Stimulated activated CD4-positive, alpha-beta T cell treated with anti-CD3 and anti-CD28 coated beads, TNF-alpha, amount 100 ng/mL, for 48 hours (primary cell): ENCODE measurements around the gene EEPD1.
"Not testable (repeated sequence)": the region's sequence is repeated elsewhere in the genome, so short reads cannot be mapped to it uniquely, and the experiment has no call there.

ENCODE experiments used
- DNase-seq, 3 donors: peaks; one replicate each; pipeline ENCODE4 v3.0.0-alpha.2; 2020; ENCODE audit warnings: low read depth in 3 of 3

EEPD1 gene

GRCh38 chr7:36317276-36317675 is 164.2 kb downstream of the EEPD1 start:
- DNase-seq, result no peak

- DNase-seq, result no peak
Observed at GRCh38 chr7:36318116-36318515, 165.1 kb downstream of the EEPD1 start.

- not testable (repeated sequence) for DNase-seq
Observed at GRCh38 chr7:36321284-36321683, 168.2 kb downstream of the EEPD1 start.

- DNase-seq, result no peak
Observed at GRCh38 chr7:36336390-36336789, 183.3 kb downstream of the EEPD1 start.

GRCh38 chr7:36338256-36338655 is 185.2 kb downstream of the EEPD1 start:
- DNase-seq, result no peak

- no peak for DNase-seq
Observed at GRCh38 chr7:36343548-36343947, 190.5 kb downstream of the EEPD1 start.

- no peak for DNase-seq
Observed at GRCh38 chr7:36344622-36345021, 191.6 kb downstream of the EEPD1 start.

DNA sequence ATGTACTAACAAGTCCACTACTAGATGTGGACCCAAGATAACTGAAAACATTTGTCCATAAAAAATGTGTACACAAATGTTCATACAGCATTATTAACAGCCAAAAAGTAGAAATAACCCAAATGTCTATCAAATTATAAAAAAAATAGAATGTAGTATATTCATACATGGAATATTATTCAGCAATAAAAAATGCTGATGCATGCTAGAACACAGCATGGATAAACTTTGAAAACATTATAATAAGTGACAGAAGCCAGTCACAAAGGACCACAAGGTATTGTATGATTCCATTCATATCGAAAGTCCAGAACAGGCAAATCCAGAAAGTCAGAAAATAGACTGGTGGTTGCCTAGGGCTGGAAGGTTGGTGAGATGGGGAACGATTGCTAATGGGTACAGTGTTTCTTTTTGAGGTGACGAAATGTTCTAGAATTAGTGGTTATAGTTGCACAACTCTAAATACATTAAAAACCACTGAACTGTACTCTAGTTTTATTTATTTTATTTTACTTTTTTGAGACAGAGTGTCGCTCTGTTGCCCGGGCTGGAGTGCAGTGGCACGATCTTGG is 193.3 kb downstream of the EEPD1 start:
- no peak for DNase-seq

- DNase-seq, result no peak
Observed at GRCh38 chr7:36348256-36348655, 195.2 kb downstream of the EEPD1 start.

DNA sequence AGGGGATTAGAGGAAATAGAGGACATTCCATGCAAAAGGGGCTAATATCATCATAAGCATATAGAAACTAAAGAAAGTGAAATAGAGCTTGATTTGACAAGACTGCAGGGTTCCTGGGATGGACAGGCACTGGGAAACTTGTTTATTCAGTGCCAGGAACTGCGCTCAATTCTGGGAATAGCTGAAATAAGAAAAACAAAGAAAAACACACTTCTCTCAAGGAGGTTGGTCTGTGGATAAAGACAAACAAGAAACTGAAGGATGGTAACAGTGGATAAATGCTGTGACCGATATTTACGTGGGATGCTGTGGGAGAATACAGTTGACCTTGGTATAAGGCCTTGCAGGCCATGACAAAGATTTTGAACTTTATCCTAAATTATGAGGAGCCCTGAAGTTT is 195.7 kb downstream of the EEPD1 start:
- no peak for DNase-seq

GRCh38 chr7:36349626-36350025 is 196.6 kb downstream of the EEPD1 start:
- no peak for DNase-seq
